HCT116 (cell line): ENCODE results near the gene PRKAA1. TPM values are rescaled to one million over a fixed set of nuclear protein-coding genes. Genes with fewer than 3 reads are reported as not detected.

Source experiments
- ATAC-seq: fragments of 200-7000 bp; cut with Tn5 transposase; 2 replicates; pipeline ENCODE4 v1.9.1; 2020; ENCODE audit warnings: mild to moderate bottlenecking, moderate library complexity
- BruUV-seq: library from RNA; stranded (reverse); fragments of 400-500 nt; replicated peaks from 2 replicates; lab custom pipeline; 2021; lab: Mats Ljungman, UMichigan
- CTCF ChIA-PET: fragments of 300-600 bp; sonication (Branson Sonifier 250); formaldehyde crosslinking; loops from one replicate; lab custom pipeline; 2021; ENCODE audit warnings: antibody characterized with exemption; lab: Charles Lee
- POLR2A ChIA-PET: fragments of 300-600, 350-600 bp; sonication (Branson Sonifier 250); formaldehyde crosslinking; loops from one replicate; lab custom pipeline; 2021; ENCODE audit warnings: antibody characterized with exemption; lab: Charles Lee
- RAD21 ChIA-PET, 2 experiments: fragments of 300-600 bp; sonication (Branson Sonifier 250); formaldehyde crosslinking; loops; one replicate each; lab custom pipeline; 2023; ENCODE audit warnings: low total read pairs in 2 of 2; ENCODE audit not compliant: uncharacterized antibody in 2 of 2, unreplicated experiment in 2 of 2, low non-redundant PET in 1 of 2; lab: Charles Lee
- DNase-seq: peaks from one replicate; pipeline ENCODE4 v3.0.0-alpha.2; 2010; ENCODE audit warnings: low read depth, low spot score
- H2AFZ ChIP-seq: fragments of 200-600 bp; shearing (Covaris generic), sonication (generic); 2 replicates; pipeline ENCODE4 v1.6.1; 2017; ENCODE audit warnings: low read depth, mixed run types, mixed read lengths, antibody characterized with exemption, low read length; ENCODE audit not compliant: poor library complexity, severe bottlenecking
- H3K27ac ChIP-seq: 2 replicates; pipeline ENCODE4 v1.5.1; 2012; ENCODE audit warnings: low read depth, low read length
- H3K27me3 ChIP-seq: fragments of 200-600 bp; sonication (generic); 2 replicates; pipeline ENCODE4 v1.6.1; 2016; ENCODE audit warnings: mixed run types, low read length, mixed read lengths; ENCODE audit not compliant: insufficient read depth
- H3K36me3 ChIP-seq, 2 experiments: fragments of 200-500 bp in 1 of 2; fragments of 200-600 bp in 1 of 2; sonication (Bioruptor generic) in 1 of 2; sonication (generic) in 1 of 2; 2 replicates each; pipeline versions ENCODE4 v1.5.1 to v1.6.1; 2014 to 2016; ENCODE audit warnings: low read length in 2 of 2, inconsistent platforms in 1 of 2, mixed read lengths in 1 of 2, mixed run types in 1 of 2; ENCODE audit not compliant: insufficient read depth in 2 of 2, control insufficient read depth in 1 of 2
- H3K4me1 ChIP-seq, 2 experiments: fragments of 200-600 bp in 1 of 2; sonication (generic) in 1 of 2; 2 replicates each; pipeline versions ENCODE4 v1.5.1 to v1.6.1; 2012 to 2017; ENCODE audit warnings: low read length in 2 of 2, inconsistent platforms in 1 of 2, mild to moderate bottlenecking in 1 of 2, mixed read lengths in 1 of 2, mixed run types in 1 of 2, moderate library complexity in 1 of 2; ENCODE audit not compliant: insufficient read depth in 2 of 2, control insufficient read depth in 1 of 2
- H3K4me2 ChIP-seq: fragments of 200-600 bp; sonication (generic); 2 replicates; pipeline ENCODE4 v1.6.1; 2017; ENCODE audit warnings: mixed run types, low read length, mixed read lengths
- H3K4me3 ChIP-seq, 2 experiments: fragments of 200-600 bp in 1 of 2; sonication (generic) in 1 of 2; replicated peaks in 1 of 2; 2 replicates each; pipeline ENCODE4 v1.5.1; 2011 to 2016; ENCODE audit warnings: low read length in 2 of 2, control low read depth in 1 of 2, low read depth in 1 of 2, mild to moderate bottlenecking in 1 of 2, mixed read lengths in 1 of 2, mixed run types in 1 of 2
- H3K79me2 ChIP-seq: fragments of 200-600 bp; sonication (generic); 2 replicates; pipeline ENCODE4 v1.6.1; 2017; ENCODE audit warnings: mild to moderate bottlenecking, mixed run types, low read length, moderate library complexity, mixed read lengths; ENCODE audit not compliant: insufficient read depth
- H3K9ac ChIP-seq: fragments of 200-600 bp; sonication (generic); 2 replicates; pipeline ENCODE4 v1.6.1; 2016; ENCODE audit warnings: low read length, mixed read lengths
- H3K9me2 ChIP-seq: fragments of 200-600 bp; sonication (generic), shearing (Covaris generic); 2 replicates; pipeline ENCODE4 v1.6.1; 2017; ENCODE audit warnings: mixed run types, mild to moderate bottlenecking, moderate library complexity; ENCODE audit not compliant: insufficient read depth
- H3K9me3 ChIP-seq, 2 experiments: fragments of 200-500 bp in 1 of 2; fragments of 200-600 bp in 1 of 2; sonication (Bioruptor generic) in 1 of 2; sonication (generic) in 1 of 2; 2 replicates each; pipeline ENCODE4 v1.6.1; 2014 to 2017; ENCODE audit warnings: low read length in 2 of 2, mixed read lengths in 2 of 2, inconsistent platforms in 1 of 2, low read depth in 1 of 2, mild to moderate bottlenecking in 1 of 2, mixed run types in 1 of 2, moderate library complexity in 1 of 2; ENCODE audit not compliant: control insufficient read depth in 1 of 2, insufficient read depth in 1 of 2
- H4K20me1 ChIP-seq: fragments of 200-600 bp; sonication (generic), shearing (Covaris generic); 2 replicates; pipeline ENCODE4 v1.6.1; 2017; ENCODE audit warnings: mixed run types, mild to moderate bottlenecking, moderate library complexity; ENCODE audit not compliant: insufficient read depth
- CBX3 ChIP-seq: IDR thresholded peaks from 2 replicates; pipeline ENCODE4 v1.6.1; 2012; ENCODE audit warnings: low read depth
- EGR1 ChIP-seq: IDR thresholded peaks from 2 replicates; pipeline ENCODE4 v1.6.1; 2012; ENCODE audit warnings: low read depth
- ELF1 ChIP-seq: IDR thresholded peaks from 2 replicates; pipeline ENCODE4 v1.6.1; 2012; ENCODE audit warnings: low read depth, borderline replicate concordance
- EZH2 ChIP-seq: fragments of 200-600 bp; sonication (generic); IDR thresholded peaks from 2 replicates; pipeline ENCODE4 v1.6.1; 2017; ENCODE audit warnings: antibody characterized with exemption, mixed run types
- EZH2phosphoT487 ChIP-seq: fragments of 200-600 bp; IDR thresholded peaks from 2 replicates; pipeline ENCODE4 v1.6.1; 2018; ENCODE audit warnings: antibody characterized with exemption, borderline replicate concordance
- MAX ChIP-seq: IDR thresholded peaks from 2 replicates; pipeline ENCODE4 v1.6.1; 2012
- POLR2AphosphoS5 ChIP-seq: IDR thresholded peaks from 2 replicates; pipeline ENCODE4 v1.6.1; 2011; ENCODE audit warnings: mild to moderate bottlenecking, low read depth, low read length, moderate library complexity
- SIN3A ChIP-seq: IDR thresholded peaks from 2 replicates; pipeline ENCODE4 v1.6.1; 2012; ENCODE audit warnings: low read depth
- TCF7L2 ChIP-seq: IDR thresholded peaks from 2 replicates; pipeline ENCODE4 v1.7.0; 2011; ENCODE audit warnings: borderline replicate concordance, inconsistent platforms; ENCODE audit not compliant: insufficient read depth, insufficient read length; ENCODE audit errors: extremely low read depth
- YY1 ChIP-seq: IDR thresholded peaks from 2 replicates; pipeline ENCODE4 v1.6.1; 2011; ENCODE audit warnings: low read length, low read depth, moderate library complexity, mild to moderate bottlenecking; ENCODE audit not compliant: insufficient replicate concordance; ENCODE audit errors: extremely low read depth
- ZBTB33 ChIP-seq: IDR thresholded peaks from 2 replicates; pipeline ENCODE4 v1.6.1; 2011; ENCODE audit warnings: mild to moderate bottlenecking, low read length, moderate library complexity; ENCODE audit not compliant: insufficient replicate concordance; ENCODE audit errors: extremely low read depth
- ZNF274 ChIP-seq: fragments of 200-500 bp; sonication (Bioruptor generic); IDR thresholded peaks from 2 replicates; pipeline ENCODE4 v1.6.1; 2014; ENCODE audit warnings: mild to moderate bottlenecking, low read depth, low read length, inconsistent platforms
- intact Hi-C: fragments of 100-400 bp; cut with micrococcal nuclease; formaldehyde crosslinking; loops from 2 replicates; pipeline ENCODE4 v1.10.0; 2022
- total RNA-seq: library from RNA; stranded (reverse); gene quantifications from one replicate; pipeline ENCODE4 v1.2.1, GENCODE V29; 2021; ENCODE audit not compliant: unreplicated experiment
- TF ChIP-seq, protein P1 (sequence below): IDR thresholded peaks from 2 replicates; pipeline ENCODE4 v1.6.1; 2012; ENCODE audit warnings: low read depth

The PRKAA1 gene
- total RNA-seq, 1 experiment from 2014 or later, result 53.5 TPM

- Histone ChIP-seq H3K9ac (no peak overlapping the region), H3K36me3 (no peaks in the 10 kb centered on the region; a peak in 1 of 4 replicates), H3K27ac (no peak overlapping the region), H2AFZ (no peak overlapping the region), H3K9me2 (no peaks in the 10 kb centered on the region), H3K27me3 (no peaks in the 10 kb centered on the region), H4K20me1 (no peaks in the 10 kb centered on the region), H3K4me3 (no peak overlapping the region), H3K4me2 (no peak overlapping the region), H3K4me1 (no peaks in the 10 kb centered on the region), H3K79me2 (0 out of 2 replicates have a peak, but pooled peaks cover 3% of the 10 kb centered on the region), H3K9me3 (no peaks in the 10 kb centered on the region)
- no TSS peak for BruUV-seq
- TF ChIP-seq POLR2AphosphoS5 (no peak), ZNF274 (no peak), EZH2 (no peak), EZH2phosphoT487 (no peak), MAX (no peak), TCF7L2 (no peak), ELF1 (no peak), EGR1 (no peak), ZBTB33 (no peak), YY1 (no peak), CBX3 (no peak), SIN3A (no peak)
- TF ChIP-seq, protein P1, sequence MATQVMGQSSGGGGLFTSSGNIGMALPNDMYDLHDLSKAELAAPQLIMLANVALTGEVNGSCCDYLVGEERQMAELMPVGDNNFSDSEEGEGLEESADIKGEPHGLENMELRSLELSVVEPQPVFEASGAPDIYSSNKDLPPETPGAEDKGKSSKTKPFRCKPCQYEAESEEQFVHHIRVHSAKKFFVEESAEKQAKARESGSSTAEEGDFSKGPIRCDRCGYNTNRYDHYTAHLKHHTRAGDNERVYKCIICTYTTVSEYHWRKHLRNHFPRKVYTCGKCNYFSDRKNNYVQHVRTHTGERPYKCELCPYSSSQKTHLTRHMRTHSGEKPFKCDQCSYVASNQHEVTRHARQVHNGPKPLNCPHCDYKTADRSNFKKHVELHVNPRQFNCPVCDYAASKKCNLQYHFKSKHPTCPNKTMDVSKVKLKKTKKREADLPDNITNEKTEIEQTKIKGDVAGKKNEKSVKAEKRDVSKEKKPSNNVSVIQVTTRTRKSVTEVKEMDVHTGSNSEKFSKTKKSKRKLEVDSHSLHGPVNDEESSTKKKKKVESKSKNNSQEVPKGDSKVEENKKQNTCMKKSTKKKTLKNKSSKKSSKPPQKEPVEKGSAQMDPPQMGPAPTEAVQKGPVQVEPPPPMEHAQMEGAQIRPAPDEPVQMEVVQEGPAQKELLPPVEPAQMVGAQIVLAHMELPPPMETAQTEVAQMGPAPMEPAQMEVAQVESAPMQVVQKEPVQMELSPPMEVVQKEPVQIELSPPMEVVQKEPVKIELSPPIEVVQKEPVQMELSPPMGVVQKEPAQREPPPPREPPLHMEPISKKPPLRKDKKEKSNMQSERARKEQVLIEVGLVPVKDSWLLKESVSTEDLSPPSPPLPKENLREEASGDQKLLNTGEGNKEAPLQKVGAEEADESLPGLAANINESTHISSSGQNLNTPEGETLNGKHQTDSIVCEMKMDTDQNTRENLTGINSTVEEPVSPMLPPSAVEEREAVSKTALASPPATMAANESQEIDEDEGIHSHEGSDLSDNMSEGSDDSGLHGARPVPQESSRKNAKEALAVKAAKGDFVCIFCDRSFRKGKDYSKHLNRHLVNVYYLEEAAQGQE, result no peak
- ChIA-PET POLR2A (no interaction called here), RAD21 (no interaction called here), CTCF (no interaction called here)
- ATAC-seq (no peak), DNase-seq (no peak)
- intact Hi-C loops, result no loop called here
Observed at GRCh38 chr5:40746703-40747102, 51.5 kb downstream of the PRKAA1 start.
